Activated T-helper 1 cell treated with Interleukin-2 at 50 U/mL for 16 hours (primary cell): ENCODE data around the gene GALNT8.
"Not testable (repeated sequence)": the region's sequence is repeated elsewhere in the genome, so short reads cannot be mapped to it uniquely, and the experiment has no call there.

Experiments
- DNase-seq: peaks from one replicate; pipeline ENCODE4 v3.0.0-alpha.2; 2020; ENCODE audit warnings: low read depth

GALNT8 gene

DNA sequence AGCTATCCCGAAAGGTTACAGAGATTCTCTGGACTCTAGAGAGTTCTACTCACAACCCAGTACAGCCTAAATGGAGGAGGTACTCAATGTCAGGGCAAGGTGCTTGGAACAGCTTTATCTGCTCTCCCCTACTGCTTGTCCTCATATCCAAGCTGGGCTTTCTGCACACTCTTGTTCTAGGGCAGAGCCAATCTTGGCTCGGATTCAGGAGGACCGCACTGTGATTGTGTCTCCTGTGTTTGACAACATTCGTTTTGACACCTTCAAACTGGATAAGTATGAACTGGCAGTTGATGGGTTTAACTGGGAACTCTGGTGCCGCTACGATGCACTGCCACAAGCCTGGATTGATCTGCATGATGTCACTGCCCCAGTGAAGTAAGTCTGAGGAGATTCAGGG lies 25.0 kb downstream of the GALNT8 start:
- DNase-seq = no peak

DNA sequence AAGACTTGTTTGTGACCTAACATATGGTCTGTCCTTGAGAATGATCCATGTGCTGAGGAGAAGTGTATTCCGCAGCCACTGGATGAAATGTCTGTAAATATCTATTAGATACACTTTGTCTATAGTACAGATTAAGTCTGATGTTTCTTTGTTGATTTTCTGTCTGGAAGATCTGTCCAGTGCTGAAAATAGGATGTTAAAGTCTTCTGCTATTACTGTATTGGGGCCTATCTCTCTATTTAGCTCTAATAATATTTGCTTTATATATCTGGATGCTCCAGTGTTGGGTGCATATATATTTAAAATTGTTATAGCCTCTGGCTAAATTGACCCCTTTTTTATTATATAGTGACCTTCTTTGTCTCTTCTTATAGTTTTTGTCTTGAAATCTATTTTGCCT lies 31.5 kb downstream of the GALNT8 start:
- DNase-seq = not testable (repeated sequence)

- DNase-seq = no peak
Measured at GRCh38 chr12:4762773-4763172, 42.6 kb downstream of the GALNT8 start.

- no peak for DNase-seq
Measured at GRCh38 chr12:4763549-4763948, 43.3 kb downstream of the GALNT8 start.

GRCh38 chr12:4766445-4766844 lies 46.2 kb downstream of the GALNT8 start:
- no peak for DNase-seq

GRCh38 chr12:4767186-4767585 lies 47.0 kb downstream of the GALNT8 start:
- no peak for DNase-seq

DNA sequence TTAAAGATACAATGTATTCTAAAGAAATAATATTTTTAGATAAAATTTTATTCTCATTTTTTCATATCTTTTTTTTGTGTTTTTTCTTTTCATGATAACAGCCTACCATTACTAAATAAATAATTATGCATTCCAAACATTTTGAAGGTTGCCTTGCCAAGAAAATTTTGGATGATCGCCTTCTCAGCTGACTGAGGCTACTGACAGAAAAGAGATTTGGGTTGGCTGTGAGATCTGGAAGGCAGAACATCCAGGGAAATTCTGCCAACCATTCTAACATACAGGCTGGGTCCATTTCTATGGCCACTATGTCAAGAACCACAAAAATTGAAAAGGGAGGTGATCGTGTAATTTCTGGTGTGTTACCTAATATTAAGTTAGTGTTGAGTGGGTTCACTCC lies 48.1 kb downstream of the GALNT8 start:
- no peak for DNase-seq

DNA sequence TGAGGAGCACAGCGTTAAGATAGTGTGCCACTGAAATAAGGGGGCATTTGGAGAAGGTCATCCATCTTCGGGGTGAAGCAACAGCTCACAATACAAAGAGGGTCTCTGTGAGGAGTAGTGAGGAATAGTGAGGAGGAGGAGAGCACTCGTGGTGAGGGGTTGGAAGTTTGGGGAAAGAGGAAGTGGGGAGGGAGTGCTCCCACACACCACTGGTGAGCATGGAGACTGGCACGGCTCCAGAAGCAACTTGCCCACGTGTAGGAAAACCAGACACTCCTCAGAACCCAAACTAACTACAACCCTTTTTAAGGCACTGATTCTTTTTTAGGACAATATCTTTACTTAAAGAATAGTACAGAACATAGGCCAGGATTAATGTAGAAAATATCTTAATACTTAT lies 48.9 kb downstream of the GALNT8 start:
- no peak for DNase-seq

DNA sequence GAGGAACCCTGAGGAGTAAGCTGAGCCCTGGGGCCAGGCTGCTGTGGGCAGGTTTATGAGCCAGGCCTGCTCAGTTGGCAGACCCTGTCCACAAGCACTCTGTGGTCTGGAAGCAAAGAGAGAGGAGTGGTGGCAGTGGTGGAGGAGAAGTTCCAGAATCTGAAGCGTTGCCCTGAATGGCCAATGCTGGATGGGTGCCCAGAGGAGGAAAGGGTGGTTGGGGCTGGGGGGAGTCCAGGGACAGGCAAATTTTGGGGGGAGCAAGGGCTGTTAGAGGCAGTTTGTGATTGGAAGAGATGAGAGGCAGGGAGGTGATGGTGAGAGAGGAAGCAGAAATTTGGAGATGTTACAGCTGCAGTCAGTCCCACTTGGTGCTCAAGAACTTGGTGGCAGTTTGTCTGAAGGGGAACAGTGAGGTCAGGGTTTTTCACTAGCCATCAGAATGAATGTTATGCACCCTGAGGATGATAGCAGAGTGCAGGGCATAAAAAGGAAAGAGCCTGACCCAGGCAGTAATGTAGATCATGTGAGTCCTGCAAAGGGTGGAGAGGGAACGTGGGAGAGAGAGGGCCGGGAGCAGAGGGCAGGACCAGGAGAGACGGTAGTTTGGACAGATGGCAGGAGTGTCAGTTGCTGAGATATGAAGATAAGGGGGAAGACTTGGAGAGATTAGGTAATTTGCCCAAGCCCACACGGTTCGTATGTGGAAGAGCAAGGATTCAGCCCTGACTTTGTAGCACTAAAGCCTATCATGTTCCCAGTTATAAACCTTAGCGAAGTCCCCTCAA lies 51.2 kb downstream of the GALNT8 start:
- DNase-seq = no peak

DNA sequence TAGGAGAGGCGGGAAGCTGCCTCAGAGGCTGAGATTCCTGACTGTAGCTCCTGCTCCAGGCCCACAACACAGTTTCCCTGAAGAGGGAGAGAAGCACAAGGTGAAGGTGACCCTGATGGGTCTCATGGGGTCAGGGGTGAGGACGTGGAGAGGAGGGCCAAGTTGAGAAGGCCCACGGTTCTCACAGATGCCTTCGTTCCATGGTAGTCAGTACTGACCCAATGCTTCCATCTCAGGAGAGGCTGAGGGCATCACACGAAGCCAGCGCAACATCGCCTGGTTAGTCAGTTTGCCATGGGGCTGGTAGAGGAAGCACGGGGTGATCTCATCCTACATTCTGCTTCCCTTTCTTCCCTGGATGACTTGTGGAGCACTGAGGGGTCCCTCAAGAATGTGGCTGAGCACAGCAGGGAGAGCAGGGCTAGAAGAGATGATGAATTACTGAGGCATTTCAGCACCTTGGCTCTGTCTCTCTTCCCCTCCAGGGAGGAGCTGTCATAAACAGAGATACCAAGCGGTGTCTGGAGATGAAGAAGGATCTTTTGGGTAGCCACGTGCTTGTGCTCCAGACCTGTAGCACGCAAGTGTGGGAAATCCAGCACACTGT lies 51.9 kb downstream of the GALNT8 start:
- no peak for DNase-seq

DNA sequence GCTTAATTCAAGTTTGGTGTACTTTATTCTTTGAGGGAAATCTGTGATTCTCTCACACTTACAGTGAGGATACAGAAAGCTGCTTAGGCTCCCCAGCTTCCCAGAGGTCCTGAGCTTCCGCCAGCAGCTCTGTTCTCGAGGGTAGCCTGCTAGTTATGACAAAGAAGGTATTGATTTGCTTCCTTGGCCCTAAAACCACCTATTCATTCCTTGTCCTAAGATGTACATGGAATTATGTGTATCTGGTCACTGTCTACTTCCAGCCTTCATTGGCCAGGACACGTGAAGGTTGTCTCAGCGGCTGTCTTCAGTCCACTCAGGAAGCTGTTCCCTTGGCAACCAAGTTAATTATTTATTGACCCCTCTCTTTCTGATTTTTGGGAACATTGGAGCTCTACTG lies 55.7 kb downstream of the GALNT8 start:
- no peak for DNase-seq

GRCh38 chr12:4779749-4780148 lies 59.5 kb downstream of the GALNT8 start:
- DNase-seq = no peak

DNA sequence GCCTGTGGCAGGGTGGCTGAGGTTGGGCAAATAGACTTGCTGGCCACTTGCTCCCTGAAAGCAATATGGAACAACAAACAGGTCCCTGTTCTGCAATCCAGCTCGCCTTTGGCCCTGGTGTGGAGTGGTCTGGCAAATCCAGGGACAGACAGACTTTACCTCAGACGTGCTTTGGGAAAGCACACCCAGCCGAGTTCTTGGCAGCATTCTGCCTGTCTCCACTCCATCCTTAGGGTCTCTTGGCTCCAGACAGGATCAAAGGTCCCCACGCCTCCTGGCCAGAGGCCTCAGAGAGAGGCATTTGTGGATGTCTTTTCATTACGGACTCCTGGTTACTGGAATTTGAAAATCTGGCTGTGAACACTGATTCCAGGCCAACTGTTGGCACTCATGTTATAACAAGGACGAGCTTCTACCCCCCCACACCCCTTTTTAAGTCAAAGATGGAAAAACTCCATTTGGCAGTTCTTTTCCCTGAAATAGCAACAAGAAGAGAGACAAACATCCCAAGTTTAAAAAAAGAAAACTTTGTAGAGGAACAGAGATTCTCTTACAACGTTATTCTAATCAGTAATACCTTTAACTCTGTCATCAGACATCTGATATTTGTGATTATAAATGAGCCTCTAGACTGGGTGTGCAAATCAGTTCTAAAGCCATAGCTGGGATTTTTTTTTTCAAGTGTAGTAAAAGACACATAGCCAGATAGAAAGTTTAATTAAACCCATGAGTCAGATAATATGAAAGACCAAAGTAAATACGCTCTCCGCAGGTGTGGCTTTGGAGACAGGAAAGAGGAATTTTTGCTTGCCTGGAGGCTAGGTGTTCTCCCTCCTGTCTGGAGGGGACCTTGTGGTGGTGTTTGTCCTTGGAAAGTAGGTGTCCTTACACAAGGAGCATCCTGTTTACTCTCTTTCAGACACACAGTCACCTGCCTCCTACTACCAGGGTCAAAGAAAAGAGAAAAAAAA lies 60.7 kb downstream of the GALNT8 start:
- no peak for DNase-seq

- no peak for DNase-seq
Measured at GRCh38 chr12:4784404-4785054, 64.3 kb downstream of the GALNT8 start.

DNA sequence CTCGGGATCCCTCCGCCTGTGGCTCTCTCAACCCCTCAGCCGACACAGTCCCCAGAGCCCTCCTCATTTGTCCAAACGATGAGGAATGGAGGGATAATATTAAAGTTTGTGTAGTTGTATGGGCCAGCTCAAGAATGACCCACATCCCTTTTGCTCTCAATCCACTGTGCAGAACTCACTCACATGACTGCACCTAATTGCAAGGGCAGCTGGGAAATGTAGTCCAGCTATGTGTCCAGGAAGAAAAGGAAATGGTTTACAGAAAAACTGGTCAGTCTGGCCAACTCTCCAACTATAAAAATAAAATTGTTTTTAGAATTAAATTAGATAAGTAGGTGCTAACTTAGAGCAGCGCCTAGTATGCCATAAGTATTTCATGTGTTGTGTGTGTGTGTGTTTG lies 66.6 kb downstream of the GALNT8 start:
- no peak for DNase-seq

DNA sequence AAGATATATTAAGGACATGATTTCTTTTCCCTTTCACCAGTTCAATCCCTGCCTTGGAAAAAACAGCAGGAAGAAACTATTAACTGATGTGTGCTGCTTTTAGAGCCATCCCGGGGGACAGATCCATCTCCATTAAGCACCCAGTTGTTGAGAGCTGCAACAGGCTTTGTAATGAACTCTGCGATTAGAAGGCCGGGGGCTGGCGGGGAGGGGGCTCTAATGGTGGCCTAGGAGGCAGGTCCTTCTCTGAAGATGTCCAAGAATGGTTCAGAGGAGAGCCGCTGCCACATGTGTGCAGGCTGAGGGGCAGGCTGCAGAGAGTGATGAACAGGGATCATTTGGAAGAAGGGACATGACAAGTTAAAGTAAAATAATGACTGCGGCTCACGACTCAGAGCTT lies 67.8 kb downstream of the GALNT8 start:
- DNase-seq = no peak

DNA sequence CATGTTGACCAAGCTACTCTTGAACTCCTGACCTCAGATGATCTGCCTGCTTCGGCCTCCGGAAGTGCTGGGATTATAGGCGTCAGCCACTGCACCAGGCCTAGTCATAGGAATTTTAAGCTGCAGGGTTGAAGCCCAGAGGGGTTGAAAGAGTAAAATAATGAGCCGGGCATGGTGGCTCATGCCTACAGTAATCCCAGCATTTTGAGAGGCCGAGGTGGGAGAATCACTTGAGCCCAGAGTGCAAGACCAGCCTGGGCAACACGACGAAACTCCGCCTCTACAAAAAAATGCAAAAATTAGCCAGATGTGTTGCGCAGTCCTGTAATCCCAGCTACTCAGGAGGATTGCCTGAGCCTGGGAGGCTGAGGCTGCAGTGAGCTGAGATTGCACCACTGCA lies 69.6 kb downstream of the GALNT8 start:
- no peak for DNase-seq

DNA sequence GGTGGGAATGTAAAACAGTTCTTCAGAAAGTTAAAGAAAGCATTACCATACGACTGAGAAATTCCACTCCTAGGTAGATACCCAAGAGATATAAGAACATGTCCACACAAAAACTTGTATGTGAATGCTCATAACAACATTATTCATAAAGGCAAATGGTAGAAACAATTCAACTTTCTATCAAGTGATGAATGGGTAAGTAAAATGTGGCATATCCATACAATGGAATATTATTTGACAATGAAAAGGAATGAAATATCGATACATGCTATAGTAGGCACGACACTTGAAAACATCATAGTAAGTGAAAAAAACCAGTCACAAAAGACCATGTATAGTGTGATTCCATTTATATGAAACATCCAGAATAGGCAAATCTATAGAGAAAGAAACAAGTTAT lies 71.3 kb downstream of the GALNT8 start:
- no peak for DNase-seq

DNA sequence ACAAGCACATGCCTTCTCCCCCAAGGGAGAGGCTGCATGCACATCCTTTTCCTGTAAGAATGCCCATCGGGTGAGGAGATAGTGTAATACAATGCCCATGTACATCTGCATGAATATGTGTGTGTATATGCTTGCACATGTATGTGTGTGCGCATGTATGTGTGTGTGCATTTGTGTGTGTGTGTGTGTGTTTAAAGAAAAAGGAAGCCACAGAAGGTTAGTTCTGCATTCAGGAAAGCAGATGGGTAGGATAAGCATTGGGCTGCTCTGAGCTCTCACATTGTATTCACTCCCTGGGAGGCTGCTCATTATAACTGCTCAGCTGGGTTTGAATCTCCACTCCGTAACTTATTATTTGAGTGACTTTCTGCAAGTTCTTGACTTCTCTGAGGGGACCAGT lies 74.3 kb downstream of the GALNT8 start:
- DNase-seq = no peak

GRCh38 chr12:4796216-4796615 lies 76.0 kb downstream of the GALNT8 start:
- DNase-seq = no peak

DNA sequence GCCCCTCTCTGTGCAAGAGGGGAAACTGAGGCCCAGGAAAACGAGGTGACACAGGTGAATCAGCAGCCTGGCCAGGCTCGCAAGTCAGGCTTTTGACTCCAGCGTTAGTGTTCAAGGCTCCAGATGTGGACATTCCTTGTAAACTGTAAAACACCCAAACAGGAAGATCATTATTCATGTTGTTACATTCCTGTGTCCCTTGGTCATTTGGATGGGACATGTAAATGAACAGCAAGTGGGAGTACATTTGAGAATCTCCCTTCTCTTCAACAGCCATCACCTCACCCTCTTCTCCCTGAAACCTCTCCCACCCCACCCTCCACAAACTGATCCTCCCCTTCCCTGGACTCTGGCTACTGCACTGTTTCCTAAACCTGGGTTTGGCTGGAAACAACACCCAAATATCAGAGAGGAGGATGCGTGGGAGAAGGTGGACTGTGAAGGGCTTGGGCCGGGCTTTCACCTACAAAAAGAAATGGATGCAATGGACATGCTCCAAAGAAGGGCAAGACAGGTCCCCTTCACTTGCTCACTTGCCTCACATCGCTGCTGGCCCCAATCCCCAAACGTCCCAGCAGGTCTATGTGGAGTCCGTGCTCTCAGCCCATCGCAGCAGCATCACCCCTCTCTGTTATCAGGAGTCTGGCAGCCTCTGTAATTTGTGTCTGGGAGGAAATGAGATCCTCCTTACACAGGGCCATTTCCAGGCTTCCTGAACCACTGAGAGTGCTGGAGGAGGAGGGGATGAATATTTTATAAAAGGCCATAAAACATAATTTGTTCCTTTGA lies 76.7 kb downstream of the GALNT8 start:
- DNase-seq = no peak
